HG03565 (cell line): ENCODE measurements around the gene TDRD10.

Experiments
- ATAC-seq: cut with Tn5 transposase; IDR thresholded peaks from one replicate; pipeline ENCODE4 v1.9.1; 2021; ENCODE audit warnings: mild to moderate bottlenecking, moderate library complexity; ENCODE audit not compliant: unreplicated experiment

TDRD10 gene

GRCh38 chr1:154575951-154576566, 74.0 kb downstream of the TDRD10 start:
- no peak for ATAC-seq

GRCh38 chr1:154577346-154578057, 75.5 kb downstream of the TDRD10 start:
- no peak for ATAC-seq

- ATAC-seq: no peak
Measured at GRCh38 chr1:154578058-154578418, 76.0 kb downstream of the TDRD10 start.

- ATAC-seq: no peak
Measured at GRCh38 chr1:154579374-154579773, 77.4 kb downstream of the TDRD10 start.

DNA sequence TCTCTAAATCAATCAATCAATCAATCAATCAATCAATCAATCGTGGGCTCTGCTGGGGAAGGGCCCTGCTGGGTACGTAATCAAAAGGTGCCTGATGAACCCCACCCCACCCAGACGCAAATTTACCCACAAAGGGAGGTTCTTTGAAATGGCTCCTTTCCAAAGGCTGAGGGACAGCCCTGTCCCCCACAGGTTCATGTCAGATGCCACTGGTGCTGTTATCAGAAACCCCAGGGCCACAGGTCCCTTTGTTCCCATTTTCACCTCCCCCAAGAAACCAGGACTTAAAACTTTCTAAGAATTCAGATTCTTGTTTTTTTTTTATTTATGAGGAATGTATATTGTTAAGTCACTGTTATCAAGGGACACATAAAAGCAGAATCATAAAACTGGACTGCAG, 79.7 kb downstream of the TDRD10 start:
- ATAC-seq: no peak

- ATAC-seq: no peak
Measured at GRCh38 chr1:154582885-154583284, 80.9 kb downstream of the TDRD10 start.

GRCh38 chr1:154583773-154584172, 81.8 kb downstream of the TDRD10 start:
- ATAC-seq: no peak

- ATAC-seq: no peak
Measured at GRCh38 chr1:154584267-154584994, 82.4 kb downstream of the TDRD10 start.

GRCh38 chr1:154586231-154586630, 84.2 kb downstream of the TDRD10 start:
- no peak for ATAC-seq

- ATAC-seq: no peak
Measured at GRCh38 chr1:154586641-154587040, 84.6 kb downstream of the TDRD10 start.

DNA sequence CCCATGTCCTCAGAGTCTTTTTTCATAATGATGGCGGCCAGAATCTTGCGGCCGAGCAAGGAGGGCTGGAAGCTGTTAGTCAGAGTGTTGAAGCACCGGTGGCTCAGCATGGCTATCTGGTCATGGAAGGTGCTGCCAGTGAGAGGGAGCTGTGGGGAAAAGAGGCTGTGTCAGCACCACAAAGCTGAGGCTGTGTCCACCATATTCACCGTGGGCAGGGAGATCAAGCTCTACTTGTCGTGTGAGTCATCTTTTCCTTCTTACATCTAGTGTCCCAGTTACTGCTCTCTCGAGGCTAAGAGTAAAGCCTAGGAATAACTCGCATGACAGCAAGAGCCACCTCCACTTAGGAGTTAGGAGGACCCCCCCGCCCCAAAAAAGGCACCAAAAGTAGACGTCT, 87.8 kb downstream of the TDRD10 start:
- no peak for ATAC-seq

DNA sequence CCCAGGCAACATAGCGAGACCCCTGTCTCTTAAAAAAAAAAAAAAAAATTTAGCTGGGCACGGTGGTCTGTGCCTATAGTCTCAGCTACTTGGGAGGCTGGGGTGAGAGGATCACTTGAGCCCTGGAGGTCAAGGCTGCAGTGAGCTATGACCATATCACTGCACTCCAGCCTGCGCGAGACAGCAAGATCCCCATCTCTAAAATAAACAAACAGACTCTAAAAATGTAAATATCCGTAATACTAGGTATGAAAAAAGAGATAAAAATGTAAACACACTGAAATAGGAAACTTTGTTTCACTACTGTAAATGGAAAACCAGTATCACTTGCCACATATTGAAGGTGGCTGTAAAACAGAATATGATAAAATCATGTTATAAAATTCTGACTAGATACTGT, 88.7 kb downstream of the TDRD10 start:
- ATAC-seq: no peak

DNA sequence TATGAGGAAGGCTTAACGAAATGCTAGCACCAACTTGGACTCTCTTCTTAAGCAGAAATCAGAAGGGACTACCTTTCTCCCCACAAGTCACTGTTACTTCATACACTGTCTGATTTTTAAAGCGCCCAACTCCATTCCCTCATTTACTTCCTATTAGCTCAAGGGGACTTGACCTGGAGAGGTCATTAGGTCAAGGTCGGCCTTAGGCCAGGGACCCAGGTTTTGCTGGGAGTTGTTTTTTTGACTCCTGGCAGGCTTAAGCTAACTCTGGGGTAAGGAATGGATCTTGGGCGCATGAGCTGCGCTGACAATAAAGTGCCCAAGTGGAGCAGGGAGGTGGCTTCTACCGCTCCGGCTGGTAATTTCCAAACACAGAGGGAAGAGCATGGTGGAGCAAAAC, 89.2 kb downstream of the TDRD10 start:
- ATAC-seq: no peak

- ATAC-seq: no peak
Measured at GRCh38 chr1:154593390-154593789, 91.4 kb downstream of the TDRD10 start.

DNA sequence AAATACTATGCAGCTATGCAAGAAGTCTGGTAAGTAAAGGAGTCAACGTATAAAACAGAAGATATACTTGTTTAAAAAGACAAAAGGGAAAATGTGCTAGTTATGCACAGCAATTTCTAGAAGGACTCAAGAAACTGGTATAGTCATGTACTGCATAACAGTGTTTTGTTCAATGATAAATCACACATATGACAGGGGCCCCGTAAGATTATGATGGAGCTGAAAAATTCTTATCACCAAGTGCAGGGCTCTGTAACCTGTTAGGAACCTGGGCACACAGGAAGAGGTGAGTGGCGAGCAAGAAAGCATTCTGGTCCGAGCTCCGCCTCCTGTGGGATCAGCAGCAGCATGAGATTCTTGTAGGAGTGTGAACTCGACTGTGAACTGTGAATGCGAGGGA, 92.8 kb downstream of the TDRD10 start:
- ATAC-seq: no peak

DNA sequence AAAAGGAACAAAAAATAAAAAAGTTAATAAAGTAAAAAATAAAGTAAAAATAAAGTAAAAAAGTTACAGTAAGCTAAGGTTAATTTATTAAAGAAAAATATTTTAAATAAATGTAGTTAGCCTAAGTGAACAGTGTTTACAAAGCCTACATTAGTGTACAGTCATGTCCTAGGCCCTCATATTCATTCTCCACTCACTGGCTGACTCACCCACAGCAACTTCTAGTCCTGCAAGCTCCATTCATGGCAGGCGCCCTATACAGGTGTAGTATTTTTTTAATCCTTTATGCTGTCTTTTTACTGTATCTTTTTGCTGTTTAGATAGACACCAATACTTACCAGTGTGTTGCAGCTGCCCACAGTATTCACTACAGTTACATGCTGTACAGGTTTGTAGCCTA, 93.6 kb downstream of the TDRD10 start:
- no peak for ATAC-seq
